CD4-positive, alpha-beta T cell treated with Interleukin-1 beta for 1 hour (primary cell): ENCODE measurements around the gene ZFP3.
"Not testable (repeated sequence)": the region's sequence is repeated elsewhere in the genome, so short reads cannot be mapped to it uniquely, and the experiment has no call there.

Experiments
- DNase-seq, 2 donors: peaks; one replicate each; pipeline ENCODE4 v3.0.0-alpha.2; 2020 to 2022

The ZFP3 gene

DNA sequence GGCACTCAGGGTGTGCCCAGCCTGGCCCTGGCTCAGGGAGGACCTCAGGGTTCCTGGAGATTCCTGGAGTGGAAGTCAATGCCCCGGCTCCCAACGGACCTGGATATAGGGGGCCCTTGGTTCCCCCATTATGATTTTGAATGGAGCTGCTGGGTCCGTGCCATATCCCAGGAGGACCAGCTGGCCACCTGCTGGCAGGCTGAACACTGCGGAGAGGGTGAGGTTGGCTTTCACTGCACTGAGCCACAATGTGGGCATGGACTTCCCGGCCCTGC, 61.1 kb downstream of the ZFP3 start:
- DNase-seq = no peak

DNA sequence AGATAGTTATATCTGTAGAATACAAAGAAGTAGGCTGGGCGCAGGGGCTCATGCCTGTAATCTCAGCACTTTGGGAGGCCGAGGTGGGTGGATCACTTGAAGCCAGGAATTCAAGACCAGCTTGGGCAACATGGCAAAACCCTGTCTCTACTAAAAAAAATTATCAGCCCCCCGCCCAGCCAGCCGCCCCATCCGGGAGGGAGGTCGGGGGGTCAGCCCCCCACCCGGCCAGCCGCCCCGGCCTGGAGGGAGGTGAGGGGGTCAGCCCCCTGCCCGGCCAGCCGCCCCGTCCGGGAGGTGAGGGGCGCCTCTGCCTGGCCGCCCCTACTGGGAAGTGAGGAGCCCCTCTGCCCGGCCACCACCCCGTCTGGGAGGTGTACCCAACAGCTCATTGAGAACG, 64.6 kb downstream of the ZFP3 start:
- not testable (repeated sequence) for DNase-seq
